ENCODE data around the gene TMC3. TPM values are rescaled to one million over a fixed set of nuclear protein-coding genes. Genes with fewer than 3 reads are reported as not detected.

The TMC3 gene
- total and polyA plus RNA-seq, 8 donors, result under 0.01 to 0.92 (median 0.03) TPM; not detected in 5

DNA sequence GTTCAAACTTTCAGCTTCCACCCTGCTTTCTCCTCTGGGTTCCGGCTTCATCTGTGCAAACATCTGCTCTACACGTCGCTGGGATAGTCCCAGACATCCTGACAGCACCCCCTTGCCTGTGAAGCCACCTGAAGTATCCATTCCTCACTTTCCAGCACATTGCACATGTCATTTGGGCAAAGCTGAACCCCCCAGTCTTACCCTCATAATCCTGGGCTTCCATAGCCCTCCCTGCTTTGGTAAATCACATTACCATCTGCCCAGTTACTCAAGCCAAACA, 92.6 kb downstream of the TMC3 start:
- Histone ChIP-seq H3K36me3 (peaks cover 0 to 14% (median 3%) of the 10 kb centered on the region in 4 donors), H3K9me3 (no peaks in the 10 kb centered on the region), H3K4me3 (no peak overlapping the region), H3K27me3 (no peaks in the 10 kb centered on the region), H3K27ac (no peak overlapping the region), H3K4me1 (peaks cover 0 to 5% (median under 1%) of the 10 kb centered on the region in 4 donors)
- WGBS, 5 donors, result 87 to 96% (median 95%) methylated on average over 3 of the region's 3 CpGs
- no peak for DNase-seq
- intact Hi-C loops (cut with DNase I; ENCODE audit: low total_unique reads), result no loop called here
- TF ChIP-seq POLR2A (IDR thresholded peaks at IDR 0.05) (no peak), POLR2AphosphoS5 (IDR thresholded peaks at IDR 0.05) (no peak), EP300 (IDR thresholded peaks at IDR 0.05) (no peak)
- TF ChIP-seq, protein P1, sequence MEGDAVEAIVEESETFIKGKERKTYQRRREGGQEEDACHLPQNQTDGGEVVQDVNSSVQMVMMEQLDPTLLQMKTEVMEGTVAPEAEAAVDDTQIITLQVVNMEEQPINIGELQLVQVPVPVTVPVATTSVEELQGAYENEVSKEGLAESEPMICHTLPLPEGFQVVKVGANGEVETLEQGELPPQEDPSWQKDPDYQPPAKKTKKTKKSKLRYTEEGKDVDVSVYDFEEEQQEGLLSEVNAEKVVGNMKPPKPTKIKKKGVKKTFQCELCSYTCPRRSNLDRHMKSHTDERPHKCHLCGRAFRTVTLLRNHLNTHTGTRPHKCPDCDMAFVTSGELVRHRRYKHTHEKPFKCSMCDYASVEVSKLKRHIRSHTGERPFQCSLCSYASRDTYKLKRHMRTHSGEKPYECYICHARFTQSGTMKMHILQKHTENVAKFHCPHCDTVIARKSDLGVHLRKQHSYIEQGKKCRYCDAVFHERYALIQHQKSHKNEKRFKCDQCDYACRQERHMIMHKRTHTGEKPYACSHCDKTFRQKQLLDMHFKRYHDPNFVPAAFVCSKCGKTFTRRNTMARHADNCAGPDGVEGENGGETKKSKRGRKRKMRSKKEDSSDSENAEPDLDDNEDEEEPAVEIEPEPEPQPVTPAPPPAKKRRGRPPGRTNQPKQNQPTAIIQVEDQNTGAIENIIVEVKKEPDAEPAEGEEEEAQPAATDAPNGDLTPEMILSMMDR (IDR thresholded peaks at IDR 0.05), result no peak

Other genes starting within 250 kb of the TMC3 start
- gene CFAP161, start 239.9 kb downstream of the TMC3 start, total RNA-seq, result 1 to 10 TPM in 1 of 5 donors, not detected in 4; 2.6 TPM
- under 1 TPM in 1 of 3 donors, not detected in 2; 0.19 TPM for gene CFAP161, start 239.9 kb downstream of the TMC3 start, polyA plus RNA-seq
- 10 to 100 TPM in 3 of 5 donors, 1 to 10 TPM in 2; 4.9 to 21.0 (median 13.3) TPM for gene IL16, start 177.3 kb downstream of the TMC3 start, total RNA-seq
- gene IL16, start 177.3 kb downstream of the TMC3 start, polyA plus RNA-seq, result 10 to 100 TPM in 1 of 3 donors, 1 to 10 TPM in 2; 5.8 to 10.2 (median 6.9) TPM
- 100 to 1,000 TPM in 1 of 5 donors, 1 to 10 TPM in 2, under 1 TPM in 1, not detected in 1; 0.89 to 157 (median 5.2) TPM for gene STARD5, start 50.1 kb downstream of the TMC3 start, total RNA-seq
- 10 to 100 TPM in 1 of 3 donors, 1 to 10 TPM in 2; 3.4 to 13.4 (median 4.2) TPM for gene STARD5, start 50.1 kb downstream of the TMC3 start, polyA plus RNA-seq

Data from stomach (tissue), 9 donors.